AG09319 (cell line): Measurements from ENCODE around the gene RHBDL1.

Source experiments
- DNase-seq: peaks from one replicate; pipeline ENCODE4 v3.0.0-alpha.2; 2010; ENCODE audit warnings: low read depth; ENCODE audit errors: extremely low read depth
- CTCF ChIP-seq: IDR thresholded peaks from 2 replicates; pipeline ENCODE4 v1.5.1; 2011; ENCODE audit warnings: low read depth, mild to moderate bottlenecking, inconsistent platforms, low read length, moderate library complexity

Gene RHBDL1

DNA sequence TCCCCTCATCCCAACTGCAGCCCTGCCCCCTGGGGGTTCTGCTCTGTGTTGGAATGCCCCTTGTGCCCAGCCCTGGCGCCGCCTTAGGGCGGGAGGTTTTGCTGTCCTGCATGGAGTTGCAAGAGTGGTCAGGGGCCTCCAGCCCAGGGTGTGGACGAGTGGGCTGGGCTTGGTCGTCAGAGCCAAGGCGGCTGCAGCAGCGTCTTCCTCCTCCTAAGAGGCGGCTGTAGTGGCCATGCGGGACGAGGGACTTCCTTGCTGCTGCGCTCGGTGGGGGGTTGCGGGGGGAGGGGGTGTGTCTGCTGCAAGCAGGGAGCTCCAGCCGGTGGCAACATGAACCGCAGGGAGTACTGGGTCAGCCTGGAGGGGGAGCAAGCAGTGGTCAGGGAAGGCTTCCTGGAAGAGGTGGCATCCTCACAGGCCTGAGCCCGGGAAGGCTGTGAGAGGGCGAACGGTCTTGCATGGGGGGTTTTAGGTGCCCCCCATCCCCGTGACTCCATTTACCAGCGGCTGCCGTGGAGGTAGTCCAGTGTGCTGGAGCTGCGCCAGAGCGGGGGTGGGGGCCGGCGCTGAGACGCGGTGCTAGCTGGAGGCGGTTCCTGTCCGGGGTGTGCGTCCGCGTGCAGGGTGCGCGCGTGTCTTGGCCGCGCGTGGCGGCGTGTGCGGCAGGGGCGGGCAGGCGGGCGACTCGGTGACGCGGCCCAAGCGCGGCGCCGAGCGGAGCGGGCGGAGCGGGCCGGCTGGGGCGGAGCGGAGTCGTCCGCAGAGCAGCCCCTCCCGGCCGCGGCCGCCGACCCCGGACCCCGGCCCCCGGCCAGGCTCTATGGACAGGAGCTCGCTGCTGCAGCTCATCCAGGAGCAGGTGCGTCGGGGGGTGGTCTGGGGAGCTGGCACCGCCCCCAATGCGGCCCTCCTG is at the start of gene RHBDL1:
Gene RHBDL1, plus strand, starts transcription at position 704 of the 916 bp plus-strand sequence. Its CDS starts 120 bp downstream, at position 824.
- no peak for DNase-seq
- TF ChIP-seq CTCF: no peak; the same call in 1 of the 2 replicates

- no peak for TF ChIP-seq CTCF
These were observed 49.3 kb upstream of the RHBDL1 start for GRCh38 chr16:625977-626765.

DNA sequence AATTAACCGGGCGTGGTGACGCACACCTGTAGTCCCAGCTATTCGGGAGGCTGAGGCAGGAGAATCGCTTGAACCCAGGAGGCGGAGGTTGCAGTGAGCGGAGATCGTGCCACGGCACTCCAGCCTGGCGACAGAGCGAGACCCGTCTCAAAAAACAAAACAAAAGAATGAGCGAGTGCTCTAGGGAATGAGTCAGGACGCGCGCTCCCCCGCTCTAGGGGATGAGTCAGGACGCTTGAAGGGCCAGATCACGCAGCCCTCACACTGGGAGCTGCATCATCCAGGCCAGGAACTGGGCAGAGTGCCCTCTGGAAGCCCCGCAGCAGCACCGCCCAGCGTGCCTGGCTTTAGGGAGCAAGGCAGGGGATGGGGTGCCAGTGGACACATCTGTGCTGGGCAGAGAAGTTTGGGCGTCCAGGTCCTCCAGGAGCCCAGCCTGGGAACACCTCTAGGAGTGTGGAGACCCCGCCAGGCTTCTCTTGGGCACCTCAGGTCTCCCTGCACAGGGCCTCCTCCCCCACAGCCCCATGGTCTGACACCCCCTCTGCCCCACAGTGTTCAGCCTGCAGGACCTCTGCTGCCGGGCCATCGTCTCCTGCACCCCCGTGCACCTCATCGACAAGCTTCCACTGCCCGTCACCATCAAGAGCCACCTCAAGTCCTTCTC is 48.6 kb upstream of the RHBDL1 start:
- TF ChIP-seq CTCF: no peak
- DNase-seq: peak; percentile 89

More at GRCh38 chr16:625977-626765, 49.3 kb upstream of the RHBDL1 start:
- DNase-seq: no peak

DNA sequence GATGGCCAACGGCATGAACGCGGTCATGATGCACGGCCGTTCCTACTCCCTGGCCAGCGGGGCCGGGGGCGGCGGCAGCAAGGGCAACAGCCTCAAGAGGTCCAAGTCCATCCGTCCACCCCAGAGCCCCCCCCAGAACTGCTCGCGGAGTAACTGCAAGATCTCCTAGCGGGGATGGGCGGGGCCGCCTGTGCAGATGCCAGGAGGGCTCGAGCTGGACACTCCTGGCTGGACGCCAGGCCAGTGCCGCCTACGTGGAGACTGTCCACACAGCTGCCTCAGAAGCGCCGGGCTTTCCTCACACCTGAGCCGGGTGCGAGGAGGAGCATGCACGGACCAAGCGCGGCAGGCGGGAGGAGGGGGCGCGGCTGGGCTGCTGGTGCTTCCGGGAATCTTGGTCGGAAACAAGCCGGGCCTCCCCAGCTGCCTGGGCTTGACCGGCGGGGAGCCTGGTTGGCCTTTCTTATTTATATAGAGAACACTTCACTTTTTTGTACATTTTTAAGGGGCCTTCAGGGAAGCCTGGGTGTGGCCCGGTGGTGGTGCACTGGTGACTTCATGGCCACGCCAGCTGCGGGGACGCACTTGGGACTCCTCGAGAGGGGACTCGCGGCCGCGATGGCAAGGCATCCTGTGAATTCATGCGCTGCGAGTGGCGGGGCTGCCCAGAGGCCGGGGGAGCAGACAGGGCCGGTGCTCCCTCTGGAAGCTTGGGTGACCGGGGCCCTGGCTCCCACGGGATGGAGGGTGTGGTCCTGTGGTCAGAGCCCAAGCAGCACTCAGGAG is 47.8 kb upstream of the RHBDL1 start:
- TF ChIP-seq CTCF: no peak
- DNase-seq: no peak

- DNase-seq: no peak
- no peak for TF ChIP-seq CTCF
These were observed 47.0 kb upstream of the RHBDL1 start for GRCh38 chr16:628321-629061.

DNA sequence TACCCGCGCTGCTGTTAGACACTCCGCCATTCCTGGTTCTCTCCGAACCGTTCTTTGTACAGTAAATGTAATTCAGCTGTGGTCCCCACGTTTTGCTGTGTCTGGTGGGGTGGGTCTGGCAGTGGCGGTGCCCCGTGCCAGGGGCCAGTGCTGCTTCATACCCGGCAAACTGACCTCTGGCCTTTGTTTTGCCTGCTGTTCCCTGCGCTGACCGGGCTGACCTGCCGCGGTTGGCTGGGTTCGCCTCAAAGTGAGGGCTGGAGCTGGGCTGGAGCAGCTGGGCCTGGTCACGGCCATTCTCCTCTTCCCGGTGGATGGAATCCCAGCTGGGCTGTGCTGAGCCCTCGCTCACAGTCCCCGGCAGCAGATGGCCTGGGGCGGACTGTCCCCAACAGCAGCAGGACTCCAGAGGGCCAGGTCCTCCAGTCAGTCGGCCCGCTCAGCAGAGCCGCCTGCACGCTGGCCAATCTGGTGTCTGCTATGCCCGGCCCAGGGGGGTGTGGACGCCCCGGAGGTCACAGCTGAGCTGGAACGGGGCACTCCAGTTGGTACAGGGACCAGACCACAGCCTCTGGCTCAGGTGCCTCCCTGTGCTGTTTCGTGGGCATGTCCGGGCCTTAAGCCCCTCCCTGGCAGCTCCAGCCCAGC is 46.2 kb upstream of the RHBDL1 start:
- DNase-seq: no peak
- no peak for TF ChIP-seq CTCF
